ENCODE measurements around the gene GSTM3.

GRCh38 chr1:109689844-109690405 lies 50.9 kb downstream of the GSTM3 start:
- TF ChIP-seq EZH2 (IDR thresholded peaks at IDR 0.05; ENCODE audit: insufficient read depth, low read length) (no peak), CTCF (IDR thresholded peaks at IDR 0.05; ENCODE audit: insufficient read depth, low read depth, low read length) (no peak)

Measured in astrocyte (in vitro differentiated cells and primary cell).